ENCODE results near the gene TAF1C. TPM values are rescaled to one million over a fixed set of nuclear protein-coding genes. Genes with fewer than 3 reads are reported as not detected.

TAF1C gene
- total RNA-seq, 1 experiment from 2014 or later = 89.7 TPM

GRCh38 chr16:84182104-84182503 is 4.8 kb downstream of the TAF1C start:
- CTCF ChIA-PET = interaction anchor here (0.6 kb wide), 1 partner anchor 300 kb away, joined by 3 read pairs; no protein-coding TSS in a partner anchor
- Mint-ChIP-seq H3K9me3 (no peaks in the 10 kb centered on the region), H3K4me3 (no peak overlapping the region), H3K4me1 (peaks cover 9% of the 10 kb centered on the region; the same call in 1 of the 2 replicates), H3K27me3 (ENCODE audit: low read depth) (no peaks in the 10 kb centered on the region), H3K36me3 (peaks cover 28% of the 10 kb centered on the region; the same call in 1 of the 2 replicates), H3K27ac (no peak overlapping the region)
- DNase-seq (ENCODE audit: low spot score) (no peak), ATAC-seq (no peak)
- no peak for TF ChIP-seq CREB1 (CRISPR knock-in tag; IDR thresholded peaks at IDR 0.05)
- no peak for TF ChIP-seq NR1H2 (CRISPR knock-in tag; IDR thresholded peaks at IDR 0.05)
- TF ChIP-seq TCF7 (CRISPR knock-in tag; IDR thresholded peaks at IDR 0.05; ENCODE audit: low read depth) = no peak
- TF ChIP-seq RORB (CRISPR knock-in tag; IDR thresholded peaks at IDR 0.05) = no peak
- no peak for TF ChIP-seq KAT7 (CRISPR knock-in tag; IDR thresholded peaks at IDR 0.05; ENCODE audit: borderline replicate concordance)
- TF ChIP-seq HMGA2 (CRISPR knock-in tag; IDR thresholded peaks at IDR 0.05) = no peak
- TF ChIP-seq ESRRA (CRISPR knock-in tag; IDR thresholded peaks at IDR 0.05; ENCODE audit: borderline replicate concordance) = no peak
- no peak for TF ChIP-seq ATF1 (CRISPR knock-in tag; IDR thresholded peaks at IDR 0.05)
- TF ChIP-seq FOXP1 (CRISPR knock-in tag; IDR thresholded peaks at IDR 0.05; ENCODE audit: borderline replicate concordance) = no peak
- TF ChIP-seq MYBL2 (CRISPR knock-in tag; IDR thresholded peaks at IDR 0.05) = no peak
- no peak for TF ChIP-seq SMAD4 (CRISPR knock-in tag; IDR thresholded peaks at IDR 0.05)
- no peak for TF ChIP-seq SP1 (CRISPR knock-in tag; conservative IDR thresholded peaks at IDR 0.05)
- no peak for TF ChIP-seq ZNF219 (CRISPR knock-in tag; IDR thresholded peaks at IDR 0.05; ENCODE audit: borderline replicate concordance)
- POLR2A ChIA-PET = no interaction called here

DNA sequence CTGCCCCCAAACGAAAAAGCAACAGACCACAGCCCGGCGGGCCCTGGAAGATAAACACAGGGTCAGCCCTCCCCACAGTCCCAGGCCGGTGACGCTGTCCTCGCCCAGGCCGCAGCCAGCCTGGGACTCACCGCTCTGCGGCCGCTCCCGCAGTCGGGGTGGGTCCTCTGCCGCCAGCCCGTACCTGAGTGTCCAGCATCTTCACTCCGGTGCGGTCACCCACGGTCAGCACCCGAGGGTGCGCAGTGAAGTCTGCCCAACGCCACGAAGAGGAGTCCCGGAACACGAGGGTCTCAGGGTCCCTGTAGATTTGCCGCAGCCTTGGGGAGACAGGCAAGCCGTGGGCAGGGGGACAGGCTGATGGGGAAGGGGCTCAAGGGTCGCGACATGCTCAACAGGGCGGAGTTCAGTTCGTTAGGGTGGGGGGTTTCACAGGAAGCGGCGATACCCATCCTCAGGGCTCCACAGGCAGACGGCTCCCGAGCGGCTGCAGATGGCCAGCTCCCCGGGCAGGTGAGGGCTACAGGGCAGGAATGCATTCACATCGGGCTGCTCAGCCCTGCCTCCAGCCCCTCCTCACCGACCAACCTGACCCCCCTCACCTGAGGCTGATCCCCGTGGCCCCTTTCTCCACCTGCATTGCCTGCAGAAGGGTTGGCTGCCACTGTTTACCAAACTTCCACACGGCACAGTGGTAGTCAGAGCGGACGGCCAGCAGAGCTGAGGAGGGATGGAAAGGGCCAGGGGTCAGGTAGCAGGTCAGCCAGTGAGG is 5.5 kb downstream of the TAF1C start:
- Mint-ChIP-seq H3K27ac (no peak overlapping the region), H3K27me3 (ENCODE audit: low read depth) (no peaks in the 10 kb centered on the region), H3K9me3 (no peaks in the 10 kb centered on the region), H3K4me3 (no peak overlapping the region), H3K36me3 (peaks cover 28% of the 10 kb centered on the region; the same call in 1 of the 2 replicates), H3K4me1 (peaks cover 9% of the 10 kb centered on the region; the same call in 1 of the 2 replicates)
- ChIA-PET CTCF (no interaction called here), POLR2A (no interaction called here)
- DNase-seq (ENCODE audit: low spot score) (no peak), ATAC-seq (no peak)
- no peak for TF ChIP-seq PREB (CRISPR knock-in tag; IDR thresholded peaks at IDR 0.05; ENCODE audit: borderline replicate concordance)
- TF ChIP-seq ZNF138 (CRISPR knock-in tag; conservative IDR thresholded peaks at IDR 0.05) = no peak
- no peak for TF ChIP-seq NFYB (CRISPR knock-in tag; conservative IDR thresholded peaks at IDR 0.05; ENCODE audit: low read depth)
- TF ChIP-seq MYBL2 (CRISPR knock-in tag; IDR thresholded peaks at IDR 0.05) = no peak
- TF ChIP-seq SP1 (CRISPR knock-in tag; conservative IDR thresholded peaks at IDR 0.05) = no peak
- TF ChIP-seq KAT7 (CRISPR knock-in tag; IDR thresholded peaks at IDR 0.05; ENCODE audit: borderline replicate concordance) = no peak
- TF ChIP-seq RORB (CRISPR knock-in tag; IDR thresholded peaks at IDR 0.05) = no peak
- no peak for TF ChIP-seq TP53 (CRISPR knock-in tag; IDR thresholded peaks at IDR 0.05)
- no peak for TF ChIP-seq NR3C1 (CRISPR knock-in tag; conservative IDR thresholded peaks at IDR 0.05; ENCODE audit: low read depth)
- TF ChIP-seq AR (CRISPR knock-in tag; IDR thresholded peaks at IDR 0.05) = no peak
- no peak for TF ChIP-seq TEAD4 (CRISPR knock-in tag; IDR thresholded peaks at IDR 0.05)
- TF ChIP-seq, protein P1, sequence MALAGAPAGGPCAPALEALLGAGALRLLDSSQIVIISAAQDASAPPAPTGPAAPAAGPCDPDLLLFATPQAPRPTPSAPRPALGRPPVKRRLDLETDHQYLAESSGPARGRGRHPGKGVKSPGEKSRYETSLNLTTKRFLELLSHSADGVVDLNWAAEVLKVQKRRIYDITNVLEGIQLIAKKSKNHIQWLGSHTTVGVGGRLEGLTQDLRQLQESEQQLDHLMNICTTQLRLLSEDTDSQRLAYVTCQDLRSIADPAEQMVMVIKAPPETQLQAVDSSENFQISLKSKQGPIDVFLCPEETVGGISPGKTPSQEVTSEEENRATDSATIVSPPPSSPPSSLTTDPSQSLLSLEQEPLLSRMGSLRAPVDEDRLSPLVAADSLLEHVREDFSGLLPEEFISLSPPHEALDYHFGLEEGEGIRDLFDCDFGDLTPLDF (CRISPR knock-in tag; IDR thresholded peaks at IDR 0.05) = no peak
- TF ChIP-seq, protein P2, sequence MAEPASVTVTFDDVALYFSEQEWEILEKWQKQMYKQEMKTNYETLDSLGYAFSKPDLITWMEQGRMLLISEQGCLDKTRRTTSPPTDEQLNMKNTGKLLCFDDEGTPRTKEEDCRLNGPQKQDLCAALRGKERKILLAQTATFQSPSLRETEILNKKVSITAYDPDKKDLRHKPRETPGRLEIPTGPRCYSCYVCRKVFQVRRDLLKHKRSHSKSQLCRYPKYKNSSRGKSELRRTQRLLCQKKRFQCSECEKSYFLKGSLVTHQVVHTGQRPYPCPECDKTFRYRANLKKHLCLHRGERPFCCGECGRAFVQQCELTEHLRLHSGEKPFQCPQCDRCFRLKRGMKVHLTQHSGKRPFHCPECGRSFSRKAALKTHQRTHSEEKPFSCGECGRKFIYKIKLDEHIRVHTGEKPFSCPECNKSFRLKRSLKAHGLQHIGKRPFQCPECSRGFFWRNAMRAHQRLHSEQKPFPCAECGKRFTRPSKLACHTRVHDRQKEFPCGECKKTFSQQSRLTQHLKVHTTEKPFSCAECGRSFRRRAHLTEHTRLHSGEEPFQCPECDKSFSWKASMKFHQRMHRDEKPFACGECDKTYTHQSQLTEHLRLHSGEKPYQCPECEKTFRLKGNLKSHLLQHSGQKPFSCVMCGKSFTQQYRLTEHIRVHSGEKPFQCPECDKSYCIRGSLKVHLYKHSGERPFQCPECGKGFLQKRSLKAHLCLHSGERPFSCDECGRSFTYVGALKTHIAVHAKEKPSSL (CRISPR knock-in tag; conservative IDR thresholded peaks at IDR 0.05) = no peak
- TF ChIP-seq GRHL2 (CRISPR knock-in tag; IDR thresholded peaks at IDR 0.05; ENCODE audit: insufficient replicate concordance, severe bottlenecking) = no peak
- no peak for TF ChIP-seq TCF7 (CRISPR knock-in tag; IDR thresholded peaks at IDR 0.05; ENCODE audit: low read depth)
- TF ChIP-seq ZNF263 (CRISPR knock-in tag; IDR thresholded peaks at IDR 0.05; ENCODE audit: low read depth) = no peak
- no peak for TF ChIP-seq ETV6 (CRISPR knock-in tag; IDR thresholded peaks at IDR 0.05)
